NCI-H774 (cell line): Measurements from ENCODE around the gene ASPDH.

Source experiments
- DNase-seq: peaks from one replicate; lab custom pipeline; 2025; lab: John Stamatoyannopoulos, UW

Gene ASPDH

DNA sequence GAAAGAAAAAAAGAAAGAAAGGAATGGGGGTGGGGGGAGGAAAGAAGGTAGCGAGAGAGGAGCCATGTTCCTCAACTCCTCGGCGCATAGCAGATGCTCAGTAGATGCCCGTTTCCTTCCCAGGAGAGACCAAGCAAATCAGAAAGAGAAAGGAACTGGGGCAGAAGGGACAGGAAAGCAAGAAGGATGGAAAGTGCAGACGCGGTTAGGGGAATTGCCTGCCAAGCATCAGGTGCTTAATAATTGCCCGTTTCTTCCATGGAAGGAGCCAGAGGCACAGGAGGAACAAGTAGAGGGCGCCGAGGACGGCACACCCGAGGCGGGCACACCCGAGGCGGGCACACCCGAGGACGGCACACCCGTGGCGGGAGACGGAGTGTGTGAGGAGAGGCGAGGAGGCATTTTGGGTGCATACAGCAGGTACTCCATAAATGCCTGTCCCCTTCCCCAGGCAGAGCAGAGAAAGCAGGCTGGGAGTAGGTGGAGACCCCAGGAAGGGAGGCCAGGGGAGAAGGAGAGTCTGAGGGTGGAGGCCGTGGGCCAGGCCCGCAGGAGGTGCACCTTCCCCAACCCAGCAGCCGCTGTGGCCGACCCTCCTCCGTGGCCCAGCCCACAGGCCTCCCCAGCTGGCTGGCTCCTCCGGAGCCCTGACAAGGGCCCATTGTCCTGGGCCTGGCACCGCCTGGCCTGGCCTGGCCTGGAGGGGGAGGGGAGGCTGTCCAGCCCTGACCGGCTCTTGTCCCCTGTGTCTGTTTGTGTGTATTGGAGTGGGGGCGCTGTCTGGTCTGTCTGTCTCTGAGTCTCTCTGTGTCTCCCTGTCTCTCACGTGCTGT lies 17.3 kb downstream of the ASPDH start:
- DNase-seq: no peak

DNA sequence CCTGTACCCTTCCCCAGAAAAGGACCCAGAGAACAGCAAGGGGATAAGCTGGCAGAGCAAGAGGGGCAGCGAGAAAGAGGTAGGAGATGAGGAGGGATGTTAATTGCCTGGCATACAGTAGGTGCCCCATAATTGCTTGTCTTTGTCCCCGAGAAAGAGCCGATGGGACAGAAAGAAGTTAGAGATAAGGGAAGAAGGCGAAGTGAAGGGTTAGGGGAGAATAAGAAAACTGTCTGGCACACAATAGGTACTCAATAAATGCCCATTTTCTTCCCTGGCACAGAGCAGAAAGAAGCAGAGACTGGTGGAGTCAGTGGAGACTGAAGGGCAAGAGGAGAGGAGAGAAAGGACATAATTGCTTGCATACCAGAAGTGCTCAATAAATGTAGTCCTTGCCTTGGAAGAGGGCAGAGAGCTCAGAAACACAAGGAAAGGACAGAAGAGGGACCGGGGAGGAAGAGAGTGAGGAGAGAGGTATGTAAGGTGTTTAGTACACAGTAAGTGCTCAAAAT lies 18.6 kb downstream of the ASPDH start:
- DNase-seq: no peak

DNA sequence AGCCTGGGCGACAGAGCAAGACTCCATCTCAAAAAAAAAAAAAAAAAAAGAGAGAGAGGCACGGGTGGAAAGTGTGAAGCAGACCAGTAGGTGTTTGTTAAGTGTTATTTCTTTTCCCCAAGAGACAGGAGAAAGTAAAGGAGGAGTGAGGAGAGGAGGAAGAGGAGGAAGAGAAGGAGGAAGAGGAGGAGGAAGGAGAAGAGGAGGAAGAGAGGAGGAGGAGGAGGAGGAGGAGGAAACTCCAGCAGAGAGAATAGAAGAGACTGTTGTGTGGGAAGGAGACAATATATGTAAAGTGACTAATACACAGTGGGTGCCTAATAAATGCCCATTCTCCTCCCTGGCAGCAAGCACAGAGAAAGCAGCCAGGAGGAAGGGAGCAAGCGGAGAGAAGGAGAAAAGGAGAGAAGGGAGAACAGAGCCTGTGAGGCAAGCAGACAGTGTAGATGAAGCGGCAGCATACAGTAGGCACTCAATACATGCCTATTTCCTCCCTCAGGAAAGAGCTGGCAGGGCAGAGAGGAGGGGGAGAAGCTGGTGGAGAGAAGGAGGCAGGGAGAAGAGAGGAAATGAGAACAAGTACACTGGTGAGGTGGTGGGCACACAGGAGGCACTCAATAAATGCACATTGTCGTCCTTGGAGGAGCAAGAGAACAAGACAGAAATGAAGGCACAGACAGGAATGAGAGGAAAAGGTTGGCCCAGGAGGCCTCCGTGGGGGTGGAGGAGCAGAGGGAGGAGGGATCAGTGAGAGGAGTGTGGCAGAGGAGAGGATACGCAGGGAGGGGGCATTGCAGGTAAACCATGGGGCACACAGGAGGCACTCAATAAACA lies 19.3 kb downstream of the ASPDH start:
- DNase-seq: no peak

DNA sequence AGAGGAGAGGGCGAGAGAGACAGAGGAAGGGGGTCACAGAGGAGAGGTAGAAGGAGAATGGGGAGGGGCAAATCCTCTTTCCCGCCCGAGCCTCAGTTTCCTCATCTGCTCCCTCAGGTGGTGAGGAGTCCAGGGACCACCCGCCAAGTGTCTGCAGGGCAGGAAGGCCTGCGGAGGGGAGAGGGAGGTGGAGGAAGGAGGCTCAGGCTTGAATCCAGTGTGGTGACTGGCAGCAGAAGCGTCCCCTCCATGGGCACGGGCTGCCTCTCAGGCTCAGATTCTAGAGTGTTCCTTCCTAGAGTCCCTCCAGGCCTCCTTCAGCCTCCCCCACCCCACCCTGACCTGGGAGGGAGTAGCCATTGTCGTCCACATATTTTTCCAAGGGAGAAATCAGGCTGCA lies 20.5 kb downstream of the ASPDH start:
- DNase-seq: no peak

DNA sequence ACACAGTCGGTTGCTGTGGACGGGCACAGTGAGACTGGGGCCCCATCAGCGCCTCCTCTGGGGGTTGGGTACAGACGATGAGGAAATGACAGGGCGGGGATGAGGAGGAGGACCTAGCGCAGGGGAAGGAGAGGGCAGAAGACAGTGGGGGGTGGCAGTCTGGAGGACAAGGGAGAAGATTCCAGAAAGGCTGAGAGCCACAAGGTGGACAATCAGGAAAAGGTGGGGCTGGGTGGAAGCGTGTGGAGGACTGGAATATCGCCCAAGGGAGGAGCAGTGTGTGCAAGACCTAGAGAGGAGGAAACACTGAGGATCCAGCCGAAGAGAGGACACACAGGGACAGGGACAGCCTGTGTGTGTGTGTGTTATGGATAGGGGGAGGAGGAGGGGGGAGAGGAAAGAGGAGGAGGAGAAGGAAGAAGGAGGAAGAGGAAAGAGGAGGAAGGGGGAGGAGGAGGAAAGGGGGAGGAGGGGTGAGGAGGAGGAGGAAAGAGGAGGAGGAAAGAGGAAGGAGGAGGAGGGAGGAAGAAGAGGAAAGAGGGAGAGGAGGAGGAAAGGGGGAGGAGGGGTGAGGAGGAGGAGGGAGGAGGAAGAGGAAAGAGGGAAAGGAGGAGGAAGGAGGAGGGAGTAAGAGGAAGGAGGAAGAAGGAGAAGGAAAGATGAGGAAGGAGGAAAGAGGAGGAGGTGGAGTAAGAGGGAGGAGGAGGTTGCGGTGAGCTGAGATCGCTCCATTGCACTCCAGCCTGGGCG lies 21.2 kb downstream of the ASPDH start:
- DNase-seq: no peak

DNA sequence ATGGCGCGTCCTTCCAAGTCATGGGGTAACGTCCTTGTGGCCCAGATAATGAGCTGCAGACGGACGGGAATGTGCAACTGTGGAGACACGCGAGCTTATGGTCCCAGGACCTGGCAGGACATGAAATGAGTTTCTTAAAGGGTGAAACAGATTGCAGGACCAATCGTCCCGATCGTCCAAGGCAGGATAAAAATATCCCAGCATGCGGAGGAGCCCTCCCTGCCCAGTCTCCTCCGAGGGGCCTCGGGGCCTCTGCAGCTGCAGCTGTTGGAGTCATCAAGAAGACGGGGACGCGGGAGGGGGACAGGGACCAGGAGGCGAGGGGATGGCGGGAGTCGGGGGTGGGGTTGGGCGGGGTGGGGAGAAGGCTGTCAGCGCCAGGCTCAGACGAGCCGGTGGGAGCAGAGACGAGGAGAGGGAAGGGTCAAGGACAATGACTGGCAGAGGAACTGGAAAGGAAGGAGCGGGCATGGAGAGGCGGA lies 22.7 kb downstream of the ASPDH start:
- DNase-seq: no peak

DNA sequence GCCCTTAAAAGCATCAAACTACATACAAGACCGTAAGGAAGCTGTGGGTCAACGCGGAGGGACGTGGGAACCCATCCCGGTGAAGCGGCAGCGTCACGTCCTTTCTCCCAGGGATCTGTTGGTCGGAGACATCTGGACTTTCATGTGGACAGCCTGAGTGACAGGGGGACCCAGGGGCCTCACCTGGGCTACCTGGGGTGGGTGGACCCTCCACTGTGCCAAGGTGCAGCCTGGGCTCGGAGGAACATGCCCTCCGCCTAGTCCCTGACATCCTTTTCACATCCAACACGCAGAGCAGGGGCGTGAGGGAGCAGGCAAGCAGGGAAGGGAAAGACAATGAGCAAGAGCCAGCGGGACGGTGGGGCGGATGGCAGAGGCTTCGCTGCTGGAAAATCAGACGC lies 23.3 kb downstream of the ASPDH start:
- DNase-seq: no peak

- DNase-seq: no peak
Measured at GRCh38 chr19:50489461-50490011, 24.2 kb downstream of the ASPDH start.

- no peak for DNase-seq
Measured at GRCh38 chr19:50488389-50489194, 25.1 kb downstream of the ASPDH start.

DNA sequence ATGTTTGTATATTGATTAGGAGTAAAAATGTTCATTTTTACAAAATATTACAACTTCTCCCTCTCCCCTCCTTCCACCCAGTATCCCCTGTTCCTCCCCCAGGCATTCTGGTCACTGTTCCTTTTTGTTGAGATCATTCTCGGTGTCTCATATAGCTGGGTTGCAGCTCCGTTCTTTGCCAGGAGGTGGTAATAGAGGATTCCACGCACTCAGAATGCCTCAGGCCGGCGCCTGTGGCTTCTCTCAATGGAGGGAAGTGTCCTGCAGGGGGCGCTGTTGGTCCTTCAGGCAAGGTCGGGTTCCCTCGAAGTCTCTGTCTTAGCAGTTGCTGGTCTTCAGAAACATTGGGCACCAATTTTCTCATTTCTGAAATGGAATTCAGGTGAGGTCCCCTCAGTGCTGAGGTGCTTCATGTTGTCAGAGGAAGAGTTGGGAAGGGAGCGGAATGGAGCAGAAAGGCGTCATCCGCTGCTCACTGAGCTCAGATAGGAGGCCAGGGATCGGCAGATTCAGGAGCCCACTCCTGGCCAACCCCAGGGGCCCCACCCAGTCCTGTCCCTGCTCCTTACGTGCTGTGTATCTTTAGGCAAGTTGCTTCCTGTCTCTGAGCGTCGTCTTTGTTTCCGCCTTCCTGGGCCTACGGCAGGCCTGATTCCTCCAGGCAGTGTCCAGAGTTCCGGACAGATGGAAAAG lies 26.7 kb downstream of the ASPDH start:
- DNase-seq: no peak

DNA sequence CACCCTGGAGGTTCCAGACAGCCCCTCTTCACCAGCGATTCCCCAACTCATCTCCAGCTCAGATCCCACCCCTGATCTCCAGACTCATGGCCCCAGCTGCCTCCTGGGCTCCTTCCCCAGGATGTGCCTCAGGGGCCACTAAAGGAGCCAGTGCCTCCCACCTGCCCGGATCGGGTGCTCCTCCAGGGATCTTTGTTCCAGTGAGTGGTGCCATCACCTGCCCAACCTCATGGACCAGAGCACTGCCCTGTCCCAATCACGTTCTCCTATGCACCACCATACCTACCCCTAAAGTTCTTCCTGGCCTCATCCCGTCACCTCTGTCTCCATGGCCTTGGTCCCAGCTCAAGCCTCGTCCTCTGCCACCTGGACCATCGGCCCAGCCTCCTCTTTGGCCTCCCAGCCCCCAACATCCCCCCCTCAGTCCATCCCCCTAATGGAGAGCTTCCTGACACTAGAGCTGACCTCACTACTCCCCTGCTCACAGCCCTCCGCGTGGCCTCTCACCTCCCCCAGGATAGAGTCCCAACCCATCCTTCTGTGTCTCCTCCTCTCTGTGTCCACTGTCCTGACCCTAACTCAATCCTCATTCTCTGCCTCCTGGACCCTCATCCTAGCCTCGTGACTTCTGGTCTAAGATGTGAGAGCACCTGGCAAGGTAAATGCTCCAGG lies 28.3 kb downstream of the ASPDH start:
- no peak for DNase-seq

- DNase-seq: no peak
Measured at GRCh38 chr19:50482916-50483315, 30.8 kb downstream of the ASPDH start.

GRCh38 chr19:50482271-50482855 lies 31.4 kb downstream of the ASPDH start:
- no peak for DNase-seq

DNA sequence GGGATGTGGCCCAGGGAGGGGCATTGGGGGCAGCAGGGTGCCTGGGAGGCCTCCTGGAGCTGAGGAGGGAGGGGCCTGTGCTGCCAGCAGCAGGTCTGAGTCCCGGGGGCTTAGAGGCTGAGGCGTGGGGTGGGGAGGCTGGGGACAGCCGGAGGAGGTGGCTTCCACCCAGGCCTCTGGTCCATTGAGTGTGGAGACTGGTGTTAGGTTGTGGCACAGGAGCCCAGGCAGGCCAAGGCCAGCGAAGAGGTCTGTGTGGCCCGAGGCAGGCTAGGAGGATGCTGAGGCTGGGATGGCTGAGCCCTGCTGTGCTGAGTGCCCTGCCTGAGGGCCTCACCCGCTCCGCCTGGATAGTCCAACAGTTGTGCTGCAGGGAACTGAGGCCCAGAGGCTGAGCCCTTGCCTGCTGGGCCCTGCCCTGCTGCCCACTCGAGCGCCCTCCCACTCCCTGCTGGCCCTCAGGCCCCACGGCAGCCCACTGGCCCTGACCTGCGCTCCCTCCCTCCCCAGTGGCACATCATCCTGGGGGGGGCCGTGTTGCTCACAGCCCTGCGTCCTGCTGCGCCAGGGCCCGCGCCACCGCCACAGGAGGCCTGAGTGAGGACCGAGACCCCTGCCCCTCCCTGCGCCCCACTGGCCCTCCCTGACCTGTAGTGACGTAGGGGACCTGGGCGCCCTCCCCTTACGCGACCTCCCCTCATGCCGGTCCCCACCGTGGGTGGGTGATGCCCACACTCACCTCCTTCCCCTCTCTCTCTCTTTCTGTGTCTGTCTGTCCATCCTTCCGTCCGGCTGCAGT lies 32.2 kb downstream of the ASPDH start:
- no peak for DNase-seq

- no peak for DNase-seq
Measured at GRCh38 chr19:50480281-50481111, 33.2 kb downstream of the ASPDH start.

DNA sequence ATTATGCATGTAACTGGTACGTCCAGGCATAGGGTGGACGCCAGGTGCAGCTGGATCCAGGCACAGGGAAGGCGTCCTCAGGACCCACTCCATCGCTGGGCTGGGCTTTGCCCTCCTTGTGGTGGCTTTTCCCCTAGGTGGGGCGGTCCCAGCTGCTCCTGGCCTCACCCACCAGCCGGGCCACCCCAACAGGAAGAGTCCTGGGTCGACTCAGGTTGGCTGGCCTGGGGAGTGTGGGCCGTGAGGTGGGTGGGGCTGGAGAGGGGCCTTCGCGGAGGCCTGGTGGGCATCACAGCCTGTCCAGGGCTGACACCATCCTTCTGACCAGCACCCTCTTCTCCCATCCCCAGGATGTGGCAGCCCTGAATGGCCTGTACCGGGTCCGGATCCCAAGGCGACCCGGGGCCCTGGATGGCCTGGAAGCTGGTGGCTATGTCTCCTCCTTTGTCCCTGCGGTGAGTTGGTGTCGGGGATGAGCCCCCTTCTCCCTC lies 33.9 kb downstream of the ASPDH start:
- DNase-seq: no peak

GRCh38 chr19:50478901-50479715 lies 34.6 kb downstream of the ASPDH start:
- DNase-seq: no peak
